Rectal smooth muscle tissue (tissue), 1 donor: ENCODE data around the gene RIC3.
A peak's percentile ranks its signal among the peaks of the same experiment; 100 is the strongest.

Experiments
- H3K27ac ChIP-seq: one replicate; pipeline ENCODE4 v1.7.0; 2013; ENCODE audit warnings: low read depth, low read length, inconsistent platforms
- H3K27me3 ChIP-seq: one replicate; pipeline ENCODE4 v1.7.0; 2013; ENCODE audit warnings: low read length; ENCODE audit not compliant: control insufficient read depth, insufficient read depth
- H3K36me3 ChIP-seq: one replicate; pipeline ENCODE4 v1.7.0; 2013; ENCODE audit warnings: low read length; ENCODE audit not compliant: control insufficient read depth, insufficient read depth
- H3K4me1 ChIP-seq: one replicate; pipeline ENCODE4 v1.7.0; 2013; ENCODE audit warnings: low read length; ENCODE audit not compliant: control insufficient read depth, insufficient read depth
- H3K4me3 ChIP-seq: one replicate; pipeline ENCODE4 v1.7.0; 2013; ENCODE audit warnings: low read length
- H3K9ac ChIP-seq: one replicate; pipeline ENCODE4 v1.7.0; 2013; ENCODE audit warnings: low read length

Gene RIC3

DNA sequence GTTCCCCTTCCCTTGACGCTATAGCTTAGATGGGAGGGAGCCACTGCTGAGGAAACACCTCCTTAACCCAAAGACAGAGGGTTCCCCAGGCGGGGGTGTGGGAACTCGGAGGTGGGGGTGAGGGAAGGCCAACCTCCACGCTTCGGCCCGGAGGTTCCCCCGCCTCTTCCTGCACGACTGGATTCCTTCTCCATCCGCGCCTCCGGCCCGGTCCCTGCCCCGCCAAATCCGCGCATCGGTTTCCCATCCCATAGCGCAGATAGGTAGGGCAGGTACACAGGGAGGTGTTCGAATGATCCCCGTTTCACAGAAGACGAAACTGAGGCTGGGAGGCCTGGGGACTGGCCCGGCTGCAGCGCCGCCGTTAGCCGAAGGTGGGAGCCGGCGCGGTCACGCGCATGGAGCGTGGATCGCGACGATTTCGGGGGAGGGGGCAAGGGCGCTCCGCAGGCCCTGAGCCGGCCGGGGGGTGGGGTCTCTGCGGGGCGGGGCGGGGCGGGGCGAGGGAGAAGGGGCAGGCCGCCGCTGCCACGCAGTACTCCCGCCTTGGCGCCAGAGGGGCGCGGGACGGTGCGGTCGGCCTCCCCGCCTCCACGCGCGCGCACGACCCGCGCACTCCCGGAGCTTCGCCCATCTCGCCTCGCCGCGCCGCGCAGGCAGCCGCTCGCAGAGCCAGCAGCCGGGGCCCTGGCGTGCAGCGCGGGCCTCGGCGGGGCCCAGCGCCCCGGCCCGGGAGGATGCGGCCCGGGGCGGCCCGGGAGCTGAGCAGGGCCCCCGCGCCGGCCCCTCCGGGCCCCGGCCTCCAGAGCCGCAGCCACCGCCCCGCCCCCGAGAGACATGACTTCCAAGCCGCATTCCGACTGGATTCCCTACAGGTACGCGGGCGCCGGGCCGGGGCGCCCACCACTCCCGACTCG lies 87.9 kb downstream of the RIC3 start, which contains the start of gene TUB:
Gene TUB (plus strand): TSS at position 538 of the 917 bp plus-strand sequence. CDS start 300 bp downstream, at position 838.
- H3K27me3 ChIP-seq: peaks cover 6% of the 10 kb centered on the region
- H3K36me3 ChIP-seq: no peaks in the 10 kb centered on the region
- no peak within 1 kb of the TSS for H3K9ac ChIP-seq
- peak within 1 kb of the TSS; percentile 68 for H3K4me3 ChIP-seq
- peaks cover 9% of the 10 kb centered on the region for H3K4me1 ChIP-seq
- H3K27ac ChIP-seq: no peak within 1 kb of the TSS

DNA sequence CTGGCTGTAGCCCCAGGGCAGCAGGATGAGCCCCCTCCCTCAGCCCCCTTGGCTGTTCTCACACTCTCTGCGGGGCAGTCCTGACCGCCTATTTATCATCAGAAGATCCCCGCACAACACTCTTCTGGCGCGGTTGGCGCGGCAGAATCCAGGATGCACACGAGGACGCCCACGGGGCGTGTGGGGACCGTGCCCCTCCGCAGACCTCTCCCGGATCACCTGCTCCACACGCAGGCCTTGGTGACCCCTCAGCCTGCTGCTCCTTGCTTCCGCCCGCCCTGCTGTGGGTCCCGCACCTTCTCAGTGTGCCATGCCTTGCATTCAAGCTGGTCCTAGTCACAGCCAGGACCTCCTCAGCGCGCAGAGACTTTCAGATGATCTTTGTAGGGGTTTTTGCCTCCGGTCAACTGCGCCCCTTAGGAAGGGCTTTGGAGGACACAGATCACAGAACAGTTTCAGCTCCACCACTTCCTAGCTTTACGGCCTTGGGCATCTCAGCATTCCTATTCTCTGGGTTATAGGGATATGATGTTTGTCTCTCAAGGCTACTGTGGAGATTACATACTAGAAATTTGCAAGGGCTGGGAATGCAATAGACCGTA lies 88.7 kb downstream of the RIC3 start:
- Histone ChIP-seq H3K4me1 (peaks cover 9% of the 10 kb centered on the region), H3K27ac (no peak overlapping the region), H3K4me3 (peak overlapping the region; percentile 58), H3K27me3 (peaks cover 6% of the 10 kb centered on the region), H3K9ac (no peak overlapping the region), H3K36me3 (no peaks in the 10 kb centered on the region)

- Histone ChIP-seq H3K9ac (no peak overlapping the region), H3K36me3 (no peaks in the 10 kb centered on the region), H3K27me3 (peaks cover 6% of the 10 kb centered on the region), H3K4me1 (peaks cover 9% of the 10 kb centered on the region), H3K27ac (no peak overlapping the region), H3K4me3 (no peak overlapping the region)
Measured at GRCh38 chr11:8079111-8079675, 89.6 kb downstream of the RIC3 start.

GRCh38 chr11:8075119-8075726 lies 93.6 kb downstream of the RIC3 start:
- H3K36me3 ChIP-seq: no peaks in the 10 kb centered on the region
- H3K4me1 ChIP-seq: no peaks in the 10 kb centered on the region
- H3K27me3 ChIP-seq: peaks cover 2% of the 10 kb centered on the region
- H3K9ac ChIP-seq: no peak overlapping the region
- no peak overlapping the region for H3K27ac ChIP-seq
- H3K4me3 ChIP-seq: no peak overlapping the region

- Histone ChIP-seq H3K4me1 (peaks cover 7% of the 10 kb centered on the region), H3K4me3 (no peak overlapping the region), H3K36me3 (no peaks in the 10 kb centered on the region), H3K27me3 (no peaks in the 10 kb centered on the region), H3K9ac (no peak overlapping the region), H3K27ac (no peak overlapping the region)
Measured at GRCh38 chr11:8071616-8072581, 96.9 kb downstream of the RIC3 start.

DNA sequence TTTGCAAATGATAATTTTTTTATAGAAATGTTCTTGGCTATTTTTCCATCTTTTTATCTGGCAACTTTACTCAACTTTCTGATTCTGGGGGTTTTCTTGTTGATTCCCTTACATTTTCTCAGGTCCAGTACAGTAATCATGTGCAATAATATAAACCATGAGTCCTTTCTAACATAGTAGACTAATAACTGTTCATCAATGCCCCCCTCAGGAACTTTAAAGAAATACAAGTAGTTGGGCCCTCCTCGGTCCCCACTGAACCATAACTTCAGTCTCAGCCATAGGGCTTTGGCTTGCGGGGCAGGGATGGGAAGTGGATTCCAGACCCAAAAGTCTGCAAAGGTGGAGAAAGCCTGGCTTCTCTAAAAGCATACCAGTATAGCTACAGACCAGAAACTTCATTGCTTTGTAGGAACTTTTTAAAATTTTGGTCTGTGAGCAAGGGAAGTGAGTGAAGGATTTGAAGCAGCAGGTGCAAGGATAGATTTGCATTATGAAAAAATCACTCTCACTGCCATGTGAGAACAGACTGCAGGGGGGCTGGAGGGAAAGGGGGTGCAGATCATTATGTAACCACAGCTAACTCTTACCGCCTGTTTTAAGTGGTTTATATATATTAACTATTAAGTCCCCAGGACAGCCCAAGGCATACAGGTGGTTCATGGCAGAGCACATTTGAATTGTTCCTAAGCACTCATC lies 98.3 kb downstream of the RIC3 start:
- Histone ChIP-seq H3K4me3 (no peak overlapping the region), H3K36me3 (no peaks in the 10 kb centered on the region), H3K27ac (no peak overlapping the region), H3K9ac (no peak overlapping the region), H3K27me3 (no peaks in the 10 kb centered on the region), H3K4me1 (peaks cover 7% of the 10 kb centered on the region)

DNA sequence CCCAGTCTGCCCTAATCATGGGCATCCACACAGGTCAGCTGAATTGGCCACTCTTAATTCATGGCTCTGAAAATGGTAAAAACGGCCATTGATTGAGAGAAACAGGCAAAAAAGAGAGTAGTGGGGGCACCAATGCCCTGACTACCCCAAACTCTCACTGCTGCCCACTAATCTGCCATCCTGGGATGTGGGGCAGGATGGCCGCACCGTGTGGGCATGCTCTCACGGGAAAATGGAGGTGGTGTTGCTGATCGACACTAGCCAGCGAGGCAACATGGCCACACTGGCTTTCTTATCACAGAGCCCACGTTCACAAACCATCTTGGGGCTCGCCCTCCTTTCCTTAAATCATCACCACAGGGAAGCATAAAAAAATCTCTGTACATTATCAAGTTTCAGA lies 99.1 kb downstream of the RIC3 start:
- H3K9ac ChIP-seq: no peak overlapping the region
- H3K36me3 ChIP-seq: no peaks in the 10 kb centered on the region
- no peak overlapping the region for H3K27ac ChIP-seq
- H3K4me3 ChIP-seq: no peak overlapping the region
- H3K4me1 ChIP-seq: peaks cover 7% of the 10 kb centered on the region
- H3K27me3 ChIP-seq: no peaks in the 10 kb centered on the region

DNA sequence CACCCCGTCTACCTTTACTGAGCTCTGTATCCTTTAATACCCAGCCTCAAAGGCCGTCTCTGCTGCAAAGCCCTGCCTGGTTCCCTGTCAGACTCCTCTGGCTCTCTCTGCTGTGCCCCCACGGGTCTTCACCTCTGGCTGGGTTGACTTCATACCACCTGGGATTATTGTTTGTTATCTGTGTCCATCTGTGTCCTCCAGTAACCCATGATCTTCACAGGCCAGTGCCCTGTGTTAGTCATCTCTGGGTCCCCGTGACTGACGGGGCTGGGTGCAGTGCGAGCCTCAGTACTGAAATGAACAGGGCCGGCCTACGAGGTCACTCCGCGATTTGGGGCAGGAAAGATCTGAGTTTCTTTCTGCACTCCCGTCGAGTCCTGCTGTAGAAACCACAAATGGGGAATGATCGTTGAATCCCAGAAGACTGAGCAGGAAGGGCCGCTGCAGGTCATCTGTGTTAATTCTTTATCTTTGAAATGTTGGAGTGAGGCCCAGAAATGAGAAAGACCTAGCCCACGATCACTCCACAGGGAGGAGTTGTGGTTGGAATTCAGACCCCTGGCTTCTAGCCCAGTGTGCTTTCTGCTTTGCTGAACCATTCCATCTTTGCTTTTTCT lies 100.1 kb downstream of the RIC3 start:
- Histone ChIP-seq H3K9ac (no peak overlapping the region), H3K27ac (peak overlapping the region; percentile 4), H3K27me3 (no peaks in the 10 kb centered on the region), H3K4me3 (no peak overlapping the region), H3K36me3 (no peaks in the 10 kb centered on the region), H3K4me1 (peaks cover 9% of the 10 kb centered on the region)

DNA sequence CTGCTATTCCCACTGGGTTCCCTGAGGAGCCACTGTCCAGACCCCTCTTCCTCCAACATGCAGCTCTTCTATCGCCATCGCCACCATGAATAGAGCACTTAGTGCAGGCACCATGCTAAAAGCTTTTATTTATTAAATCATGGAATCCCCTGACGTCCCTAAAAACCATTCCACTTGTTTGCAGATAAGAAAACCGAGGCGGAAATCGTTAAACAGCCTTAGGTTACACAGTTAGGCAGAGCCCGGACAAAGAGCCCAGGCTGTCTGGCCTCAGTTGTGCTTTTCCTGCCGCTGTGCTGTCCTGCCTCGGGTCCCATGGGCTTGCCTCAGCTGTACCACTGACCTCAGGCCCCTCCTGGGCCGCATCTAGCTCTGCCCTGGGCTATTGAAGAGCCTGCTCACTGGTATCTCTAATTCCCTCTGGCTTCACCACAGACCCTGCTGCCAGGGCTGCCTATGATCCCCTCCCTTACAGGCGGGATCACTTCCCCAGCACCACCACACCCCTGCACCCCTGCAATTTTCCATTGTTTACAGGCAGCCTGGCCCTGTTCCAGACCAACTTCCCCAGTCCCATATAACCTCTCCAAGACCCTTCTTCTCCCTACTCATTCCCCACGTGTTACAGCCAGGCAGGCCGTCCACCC lies 100.8 kb downstream of the RIC3 start:
- H3K4me1 ChIP-seq: peaks cover 16% of the 10 kb centered on the region
- H3K27ac ChIP-seq: no peak overlapping the region
- no peak overlapping the region for H3K4me3 ChIP-seq
- H3K9ac ChIP-seq: no peak overlapping the region
- H3K27me3 ChIP-seq: no peaks in the 10 kb centered on the region
- no peaks in the 10 kb centered on the region for H3K36me3 ChIP-seq

- Histone ChIP-seq H3K4me3 (no peak overlapping the region), H3K4me1 (peaks cover 21% of the 10 kb centered on the region), H3K27ac (no peak overlapping the region), H3K9ac (no peak overlapping the region), H3K27me3 (no peaks in the 10 kb centered on the region), H3K36me3 (no peaks in the 10 kb centered on the region)
Measured at GRCh38 chr11:8067567-8067928, 101.3 kb downstream of the RIC3 start.
